Left lobe of liver (tissue), 2 donors: Measurements from ENCODE around the gene NNMT. TPM values are rescaled to one million over a fixed set of nuclear protein-coding genes. Genes with fewer than 3 reads are reported as not detected.

Source experiments
- ATAC-seq: fragments of 200-7000 bp; cut with Tn5 transposase; one replicate; pipeline ENCODE4 v1.9.1; 2020; ENCODE audit warnings: mild to moderate bottlenecking, moderate library complexity
- DNase-seq: peaks from one replicate; pipeline ENCODE4 v3.0.0-alpha.2; 2020; ENCODE audit warnings: low spot score
- total RNA-seq: library from RNA; stranded (reverse); gene quantifications from one replicate; pipeline ENCODE4 v1.2.1, GENCODE V29; 2021
- donor health status: DM: no; HTN: no; CAD: no; lungs with moderate emphysema.
- donor health status: DM: no; HTN: yes; CAD: no.

NNMT gene
- total RNA-seq, result 588 TPM

DNA sequence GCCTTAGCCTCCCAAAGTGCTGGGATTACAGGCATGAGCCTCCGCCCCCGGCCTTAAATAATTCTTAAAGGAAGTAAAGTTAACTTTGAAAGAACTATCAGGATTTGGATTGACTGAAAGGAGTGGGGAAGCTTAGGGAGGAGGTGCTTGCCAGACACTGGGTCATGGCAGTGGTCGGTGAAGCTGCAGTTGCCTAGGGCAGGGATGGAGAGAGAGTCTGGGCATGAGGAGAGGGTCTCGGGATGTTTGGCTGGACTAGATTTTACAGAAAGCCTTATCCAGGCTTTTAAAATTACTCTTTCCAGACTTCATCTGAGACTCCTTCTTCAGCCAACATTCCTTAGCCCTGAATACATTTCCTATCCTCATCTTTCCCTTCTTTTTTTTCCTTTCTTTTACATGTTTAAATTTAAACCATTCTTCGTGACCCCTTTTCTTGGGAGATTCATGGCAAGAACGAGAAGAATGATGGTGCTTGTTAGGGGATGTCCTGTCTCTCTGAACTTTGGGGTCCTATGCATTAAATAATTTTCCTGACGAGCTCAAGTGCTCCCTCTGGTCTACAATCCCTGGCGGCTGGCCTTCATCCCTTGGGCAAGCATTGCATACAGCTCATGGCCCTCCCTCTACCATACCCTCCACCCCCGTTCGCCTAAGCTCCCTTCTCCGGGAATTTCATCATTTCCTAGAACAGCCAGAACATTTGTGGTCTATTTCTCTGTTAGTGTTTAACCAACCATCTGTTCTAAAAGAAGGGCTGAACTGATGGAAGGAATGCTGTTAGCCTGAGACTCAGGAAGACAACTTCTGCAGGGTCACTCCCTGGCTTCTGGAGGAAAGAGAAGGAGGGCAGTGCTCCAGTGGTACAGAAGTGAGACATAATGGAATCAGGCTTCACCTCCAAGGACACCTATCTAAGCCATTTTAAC, at the start of gene NNMT:
Gene NNMT (plus strand): TSS at position 724 of the 929 bp plus-strand sequence. CDS start 158 bp downstream, at position 882.
- ATAC-seq, result peak; percentile 68
- peak; percentile 84 for DNase-seq

DNA sequence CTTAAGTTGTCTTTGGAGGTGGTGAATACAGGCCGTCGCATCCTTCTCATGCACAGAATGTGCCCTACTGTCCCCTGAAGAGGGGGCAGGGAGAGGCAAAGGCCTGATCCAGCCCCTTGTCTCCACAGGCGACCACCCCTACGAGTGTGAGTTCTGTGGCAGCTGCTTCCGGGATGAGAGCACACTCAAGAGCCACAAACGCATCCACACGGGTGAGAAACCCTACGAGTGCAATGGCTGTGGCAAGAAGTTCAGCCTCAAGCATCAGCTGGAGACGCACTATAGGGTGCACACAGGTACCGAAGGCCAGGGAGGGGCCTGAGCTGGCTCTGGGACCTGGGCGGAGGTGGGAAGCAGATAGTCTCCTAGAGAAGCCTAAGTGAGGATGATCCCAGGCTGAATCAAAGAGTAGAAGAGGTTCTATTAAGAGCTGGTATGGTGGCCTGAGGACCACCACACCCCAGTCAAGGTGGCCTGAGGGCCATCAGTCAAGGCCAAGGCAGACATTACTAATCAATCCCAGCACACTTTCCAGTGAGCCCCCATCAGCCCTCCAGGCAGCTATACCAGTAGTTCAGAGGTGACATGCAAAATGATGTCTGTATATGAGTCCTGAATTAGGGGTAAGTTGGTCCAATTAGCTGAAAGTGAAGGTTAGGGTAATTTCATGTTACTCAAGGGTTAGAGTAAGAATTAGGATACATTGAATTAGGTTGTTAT, 49.0 kb upstream of the NNMT start:
- DNase-seq (no peak), ATAC-seq (no peak)

DNA sequence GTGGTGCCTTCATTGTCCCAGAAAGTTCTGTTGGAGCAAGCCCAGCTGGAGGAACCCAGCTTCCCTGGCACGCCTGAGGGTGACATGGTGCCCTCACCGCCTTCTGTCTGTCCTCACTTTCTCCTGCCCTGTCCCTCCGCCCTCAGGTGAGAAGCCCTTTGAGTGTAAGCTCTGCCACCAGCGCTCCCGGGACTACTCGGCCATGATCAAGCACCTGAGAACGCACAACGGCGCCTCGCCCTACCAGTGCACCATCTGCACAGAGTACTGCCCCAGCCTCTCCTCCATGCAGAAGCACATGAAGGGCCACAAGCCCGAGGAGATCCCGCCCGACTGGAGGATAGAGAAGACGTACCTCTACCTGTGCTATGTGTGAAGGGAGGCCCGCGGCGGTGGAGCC, 46.0 kb upstream of the NNMT start:
- DNase-seq, result no peak
- ATAC-seq, result peak; percentile 3

- ATAC-seq, result no peak
- DNase-seq, result no peak
Measured at GRCh38 chr11:114250993-114251814, 45.0 kb upstream of the NNMT start.

DNA sequence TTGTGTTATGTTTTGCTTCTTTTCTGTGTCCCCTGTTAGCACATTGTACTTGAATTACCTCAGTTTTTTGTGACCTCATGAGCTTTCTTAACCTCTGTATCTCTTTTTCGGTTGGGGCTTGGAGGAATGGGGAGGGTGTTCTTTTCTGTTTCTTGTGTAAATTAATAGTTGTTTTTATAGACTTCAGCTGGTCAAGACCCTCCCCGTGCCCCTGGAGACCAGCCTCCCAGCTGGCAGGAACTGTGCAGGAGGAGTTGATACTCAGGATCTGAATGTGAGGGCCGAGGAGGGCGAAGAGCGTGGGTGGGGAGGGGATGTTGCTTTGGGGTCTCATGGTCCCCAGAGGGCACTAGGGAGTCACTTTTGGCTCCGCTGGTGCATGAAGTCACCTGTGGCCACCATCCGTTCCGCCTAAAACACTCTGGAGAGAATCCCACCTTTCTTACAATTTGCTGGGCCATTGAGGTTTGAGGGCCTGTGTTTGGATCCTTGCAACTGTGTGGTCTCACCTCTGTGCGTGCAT, 44.3 kb upstream of the NNMT start:
- no peak for ATAC-seq
- DNase-seq, result no peak

GRCh38 chr11:114252767-114253166, 43.4 kb upstream of the NNMT start:
- DNase-seq (no peak), ATAC-seq (no peak)

DNA sequence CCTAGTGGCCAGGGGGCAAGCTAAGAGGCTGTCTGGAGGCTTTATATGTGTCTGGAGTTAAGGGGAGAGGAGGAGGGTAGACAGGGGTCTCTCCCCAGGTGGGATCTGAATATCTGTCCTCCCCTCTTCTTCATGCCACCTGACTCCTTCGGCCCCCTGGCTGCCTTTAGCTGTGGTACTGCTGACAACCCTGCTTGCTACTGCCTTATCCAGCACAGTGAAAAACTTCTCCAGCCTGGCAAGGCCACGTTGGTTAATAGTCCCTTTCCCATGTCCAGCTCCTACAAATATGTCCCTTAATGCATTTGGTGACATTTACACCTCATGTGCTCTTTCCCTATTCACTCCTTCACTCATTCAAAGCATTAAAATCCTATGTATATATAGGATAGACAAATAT, 42.4 kb upstream of the NNMT start:
- no peak for DNase-seq
- ATAC-seq, result no peak

DNA sequence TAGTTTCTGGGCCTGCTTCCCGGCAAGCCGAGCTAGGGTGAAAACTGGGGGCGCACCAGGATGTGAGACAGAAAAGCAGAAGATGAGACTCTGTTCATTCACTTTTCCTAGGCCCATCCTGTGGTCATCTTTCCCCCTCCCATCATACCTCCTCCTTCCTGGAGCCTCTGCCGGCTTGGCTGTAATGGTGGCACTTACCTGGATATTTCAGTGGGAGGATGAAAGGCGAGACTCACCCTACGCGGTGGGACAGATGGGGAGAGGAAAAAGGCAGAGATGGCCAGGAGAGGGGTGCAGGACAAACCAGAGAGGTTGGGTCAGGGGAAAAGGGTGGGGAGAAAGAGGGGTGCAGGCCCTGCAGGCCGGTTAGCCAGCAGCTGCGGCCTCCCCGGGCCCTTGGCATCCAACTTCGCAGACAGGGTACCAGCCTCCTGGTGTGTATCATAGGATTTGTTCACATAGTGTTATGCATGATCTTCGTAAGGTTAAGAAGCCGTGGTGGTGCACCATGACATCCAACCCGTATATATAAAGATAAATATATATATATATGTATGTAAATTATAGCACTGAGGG, 41.5 kb upstream of the NNMT start:
- ATAC-seq (no peak), DNase-seq (no peak)

DNA sequence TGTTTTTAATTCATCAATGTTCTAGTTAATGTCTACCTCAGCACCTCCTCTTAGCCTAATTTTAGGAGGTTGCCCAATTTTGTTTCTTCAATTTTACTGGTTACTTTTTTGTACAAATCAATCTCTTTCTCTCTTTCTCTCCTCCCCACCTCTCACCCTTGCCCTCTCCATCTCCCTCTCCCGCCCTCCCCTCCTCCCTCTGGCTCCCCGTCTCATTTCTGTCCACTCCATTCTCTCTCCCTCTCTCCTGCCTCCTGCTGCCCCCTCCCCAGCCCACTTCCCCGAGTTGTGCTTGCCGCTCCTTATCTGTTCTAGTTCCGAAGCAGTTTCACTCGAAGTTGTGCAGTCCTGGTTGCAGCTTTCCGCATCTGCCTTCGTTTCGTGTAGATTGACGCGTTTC, 40.9 kb upstream of the NNMT start:
- ATAC-seq, result peak; percentile 41

GRCh38 chr11:114256176-114256966, 39.8 kb upstream of the NNMT start:
- DNase-seq, result no peak
- no peak for ATAC-seq

More for the DNA sequence above, 40.9 kb upstream of the NNMT start:
- no peak for DNase-seq

GRCh38 chr11:114256967-114257286, 39.3 kb upstream of the NNMT start:
- DNase-seq (no peak), ATAC-seq (peak; percentile 0)

- DNase-seq (peak; percentile 78), ATAC-seq (peak; percentile 52)
Measured at GRCh38 chr11:114257621-114258558, 38.3 kb upstream of the NNMT start.

- no peak for ATAC-seq
- DNase-seq, result no peak
Measured at GRCh38 chr11:114258696-114259095, 37.5 kb upstream of the NNMT start.

- peak; percentile 16 for ATAC-seq
- DNase-seq, result peak; percentile 75
Measured at GRCh38 chr11:114259124-114259526, 37.1 kb upstream of the NNMT start.

GRCh38 chr11:114259551-114259983, 36.6 kb upstream of the NNMT start:
- no peak for ATAC-seq
- no peak for DNase-seq

DNA sequence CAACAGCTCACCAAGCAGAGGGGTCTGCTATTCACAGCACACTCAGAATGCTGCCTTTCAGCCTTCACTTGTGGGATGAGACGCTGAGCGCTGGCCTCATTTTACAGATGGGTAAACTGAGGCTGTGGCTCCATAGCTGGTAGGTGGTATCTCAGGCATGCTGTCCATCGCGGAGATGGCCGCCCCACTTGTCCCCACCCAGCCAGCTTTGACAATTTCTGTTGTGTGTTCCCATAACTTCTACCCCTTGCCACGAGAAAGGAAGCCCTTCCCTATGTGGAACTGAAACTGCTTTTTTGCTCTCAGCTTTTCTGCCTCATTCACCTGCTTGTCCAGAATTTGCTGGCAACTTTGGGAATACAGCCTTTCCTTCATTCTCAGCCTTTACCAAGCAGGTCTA, 36.1 kb upstream of the NNMT start:
- ATAC-seq (no peak), DNase-seq (no peak)

DNA sequence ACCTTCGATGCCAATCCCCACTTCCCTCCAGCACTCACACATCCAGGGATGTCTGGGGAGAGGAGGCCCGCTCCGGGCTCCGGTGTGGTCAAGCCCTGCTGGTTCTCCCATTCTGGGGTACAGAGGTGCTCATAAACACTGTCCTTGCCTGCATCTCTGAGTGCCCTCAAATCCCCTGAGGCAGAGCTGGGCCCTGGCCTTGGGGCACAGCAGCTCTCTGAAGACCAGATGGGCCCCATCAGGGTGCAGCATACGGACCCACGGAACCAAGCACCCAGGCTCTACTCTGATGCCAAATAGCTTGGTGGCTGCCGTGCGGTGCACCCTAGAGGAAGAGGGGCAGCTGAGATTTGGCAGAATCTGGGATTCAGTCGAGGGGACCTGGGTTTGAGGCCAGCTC, 35.7 kb upstream of the NNMT start:
- ATAC-seq (peak; percentile 2), DNase-seq (no peak)

DNA sequence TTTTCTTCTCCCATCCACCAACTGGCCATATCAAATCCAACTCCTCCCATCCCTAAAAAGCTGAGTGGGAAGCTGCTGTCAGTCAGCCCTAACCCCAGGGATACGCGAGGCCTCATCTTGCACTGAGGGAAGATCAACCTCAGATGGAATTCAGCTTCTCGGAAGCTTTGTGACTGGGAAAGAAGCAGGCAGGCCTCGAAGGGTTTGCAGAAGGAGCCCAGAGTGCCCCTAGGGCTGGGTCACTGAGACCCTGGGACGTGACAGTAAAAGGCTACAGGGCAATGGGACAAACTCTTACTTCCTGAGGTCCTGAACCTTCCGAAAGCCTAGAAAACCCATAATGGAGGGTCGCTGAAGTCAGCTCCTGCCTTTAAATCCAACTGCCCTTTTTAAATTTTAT, 34.4 kb upstream of the NNMT start:
- no peak for DNase-seq
- no peak for ATAC-seq
